ENCODE data around the gene ADRA2C. TPM values are rescaled to one million over a fixed set of nuclear protein-coding genes. Genes with fewer than 3 reads are reported as not detected.

ADRA2C gene
- total RNA-seq, 1 donor from 2014 or later = 3.2 TPM

DNA sequence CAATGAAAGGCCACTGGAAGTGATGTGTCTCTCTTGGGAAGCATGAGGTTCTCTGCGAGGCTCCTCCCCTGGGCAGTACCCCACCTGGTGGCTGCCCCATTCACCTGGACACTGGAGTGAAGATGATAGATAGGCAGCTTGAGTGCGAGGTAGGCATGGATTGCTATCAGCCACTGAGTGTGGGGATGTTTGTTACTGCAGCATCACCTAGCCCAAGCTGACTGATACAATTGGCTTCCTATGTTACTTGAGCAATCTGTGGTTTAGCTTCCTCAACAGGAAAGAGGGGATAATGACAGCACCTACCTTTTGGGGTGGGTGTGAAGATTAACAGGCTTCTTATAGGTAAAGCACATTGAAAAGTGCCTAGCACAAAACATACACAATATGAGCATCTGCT lies 30.8 kb downstream of the ADRA2C start:
- H3K4me3 Mint-ChIP-seq (ENCODE audit: unreplicated experiment) = no peak overlapping the region
- no peak overlapping the region for H3K27ac Mint-ChIP-seq (ENCODE audit: unreplicated experiment)
- no peak for DNase-seq (ENCODE audit: low spot score)
- H3K9me3 Mint-ChIP-seq (ENCODE audit: unreplicated experiment) = no peaks in the 10 kb centered on the region
- peaks cover 6% of the 10 kb centered on the region for H3K27me3 Mint-ChIP-seq (ENCODE audit: unreplicated experiment)
- no peaks in the 10 kb centered on the region for H3K36me3 Mint-ChIP-seq (ENCODE audit: low read depth, unreplicated experiment)
- no peaks in the 10 kb centered on the region for H3K4me1 Mint-ChIP-seq (ENCODE audit: unreplicated experiment)
- TF ChIP-seq, protein P1, sequence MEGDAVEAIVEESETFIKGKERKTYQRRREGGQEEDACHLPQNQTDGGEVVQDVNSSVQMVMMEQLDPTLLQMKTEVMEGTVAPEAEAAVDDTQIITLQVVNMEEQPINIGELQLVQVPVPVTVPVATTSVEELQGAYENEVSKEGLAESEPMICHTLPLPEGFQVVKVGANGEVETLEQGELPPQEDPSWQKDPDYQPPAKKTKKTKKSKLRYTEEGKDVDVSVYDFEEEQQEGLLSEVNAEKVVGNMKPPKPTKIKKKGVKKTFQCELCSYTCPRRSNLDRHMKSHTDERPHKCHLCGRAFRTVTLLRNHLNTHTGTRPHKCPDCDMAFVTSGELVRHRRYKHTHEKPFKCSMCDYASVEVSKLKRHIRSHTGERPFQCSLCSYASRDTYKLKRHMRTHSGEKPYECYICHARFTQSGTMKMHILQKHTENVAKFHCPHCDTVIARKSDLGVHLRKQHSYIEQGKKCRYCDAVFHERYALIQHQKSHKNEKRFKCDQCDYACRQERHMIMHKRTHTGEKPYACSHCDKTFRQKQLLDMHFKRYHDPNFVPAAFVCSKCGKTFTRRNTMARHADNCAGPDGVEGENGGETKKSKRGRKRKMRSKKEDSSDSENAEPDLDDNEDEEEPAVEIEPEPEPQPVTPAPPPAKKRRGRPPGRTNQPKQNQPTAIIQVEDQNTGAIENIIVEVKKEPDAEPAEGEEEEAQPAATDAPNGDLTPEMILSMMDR (IDR thresholded peaks at IDR 0.05; ENCODE audit: unreplicated experiment) = no peak

- H3K27ac Mint-ChIP-seq (ENCODE audit: unreplicated experiment) = no peak overlapping the region
- no peak overlapping the region for H3K4me3 Mint-ChIP-seq (ENCODE audit: unreplicated experiment)
- no peak for DNase-seq (ENCODE audit: low spot score)
- H3K36me3 Mint-ChIP-seq (ENCODE audit: low read depth, unreplicated experiment) = no peaks in the 10 kb centered on the region
- H3K4me1 Mint-ChIP-seq (ENCODE audit: unreplicated experiment) = no peaks in the 10 kb centered on the region
- H3K27me3 Mint-ChIP-seq (ENCODE audit: unreplicated experiment) = peaks cover 3% of the 10 kb centered on the region
- TF ChIP-seq, protein P1 (IDR thresholded peaks at IDR 0.05; ENCODE audit: unreplicated experiment) = no peak
- H3K9me3 Mint-ChIP-seq (ENCODE audit: unreplicated experiment) = no peaks in the 10 kb centered on the region
These were observed 31.9 kb downstream of the ADRA2C start for GRCh38 chr4:3797831-3798790.

GRCh38 chr4:3799496-3799895 lies 33.3 kb downstream of the ADRA2C start:
- no peaks in the 10 kb centered on the region for H3K4me1 Mint-ChIP-seq (ENCODE audit: unreplicated experiment)
- TF ChIP-seq, protein P1 (IDR thresholded peaks at IDR 0.05; ENCODE audit: unreplicated experiment) = no peak
- H3K9me3 Mint-ChIP-seq (ENCODE audit: unreplicated experiment) = no peaks in the 10 kb centered on the region
- no peak overlapping the region for H3K4me3 Mint-ChIP-seq (ENCODE audit: unreplicated experiment)
- peaks cover 3% of the 10 kb centered on the region for H3K27me3 Mint-ChIP-seq (ENCODE audit: unreplicated experiment)
- H3K36me3 Mint-ChIP-seq (ENCODE audit: low read depth, unreplicated experiment) = no peaks in the 10 kb centered on the region
- no peak for DNase-seq (ENCODE audit: low spot score)
- no peak overlapping the region for H3K27ac Mint-ChIP-seq (ENCODE audit: unreplicated experiment)

GRCh38 chr4:3800351-3800750 lies 34.2 kb downstream of the ADRA2C start:
- Mint-ChIP-seq H3K4me1 (ENCODE audit: unreplicated experiment) (no peaks in the 10 kb centered on the region), H3K27ac (ENCODE audit: unreplicated experiment) (no peak overlapping the region), H3K4me3 (ENCODE audit: unreplicated experiment) (no peak overlapping the region), H3K9me3 (ENCODE audit: unreplicated experiment) (no peaks in the 10 kb centered on the region), H3K27me3 (ENCODE audit: unreplicated experiment) (peaks cover 3% of the 10 kb centered on the region), H3K36me3 (ENCODE audit: low read depth, unreplicated experiment) (no peaks in the 10 kb centered on the region)
- DNase-seq (ENCODE audit: low spot score) = no peak
- TF ChIP-seq, protein P1 (IDR thresholded peaks at IDR 0.05; ENCODE audit: unreplicated experiment) = no peak

DNA sequence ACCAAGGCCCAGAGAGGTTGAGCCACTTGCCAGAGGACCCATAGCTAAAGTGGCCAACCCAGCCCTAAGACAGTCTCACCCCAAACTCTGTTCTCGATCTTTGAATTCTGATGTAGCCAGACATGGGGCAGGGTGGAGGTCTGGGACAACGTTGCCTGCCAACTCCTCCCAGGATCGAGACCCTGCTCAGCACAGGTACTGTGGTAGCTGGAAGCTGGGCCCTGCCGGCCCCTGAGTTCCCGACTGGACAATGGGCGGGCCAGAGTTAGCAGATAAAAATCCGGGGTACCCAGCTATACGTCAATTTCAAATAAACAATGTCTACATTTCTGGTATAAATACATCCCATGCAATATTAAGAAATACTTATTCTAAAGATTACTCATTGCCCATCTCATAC lies 35.3 kb downstream of the ADRA2C start:
- Mint-ChIP-seq H3K27ac (ENCODE audit: unreplicated experiment) (no peak overlapping the region), H3K4me3 (ENCODE audit: unreplicated experiment) (no peak overlapping the region), H3K27me3 (ENCODE audit: unreplicated experiment) (peaks cover 3% of the 10 kb centered on the region), H3K9me3 (ENCODE audit: unreplicated experiment) (no peaks in the 10 kb centered on the region), H3K4me1 (ENCODE audit: unreplicated experiment) (no peaks in the 10 kb centered on the region), H3K36me3 (ENCODE audit: low read depth, unreplicated experiment) (no peaks in the 10 kb centered on the region)
- no peak for DNase-seq (ENCODE audit: low spot score)
- TF ChIP-seq, protein P1 (IDR thresholded peaks at IDR 0.05; ENCODE audit: unreplicated experiment) = no peak

Data from endothelial cell (in vitro differentiated cells).